Thyroid gland (tissue), 4 donors: ENCODE measurements around the gene PPP2R2C. TPM values are rescaled to one million over a fixed set of nuclear protein-coding genes. Genes with fewer than 3 reads are reported as not detected.

Source experiments
- DNase-seq, 2 donors: peaks; one replicate each; pipeline ENCODE4 v3.0.0-alpha.2; 2019
- H3K27ac ChIP-seq, 3 donors: fragments of 200-600 bp; sonication (generic); 1 replicate in 2 of 3; 2 replicates in 1 of 3; pipeline ENCODE4 v1.5.1; 2016 to 2019; ENCODE audit warnings: mild to moderate bottlenecking in 1 of 3, moderate library complexity in 1 of 3
- H3K27me3 ChIP-seq: fragments of 200-600 bp; sonication (generic); one replicate; pipeline ENCODE4 v1.5.1; 2019
- H3K36me3 ChIP-seq, 2 donors: fragments of 200-600 bp; sonication (generic); one replicate each; pipeline ENCODE4 v1.5.1; 2016 to 2019
- H3K4me1 ChIP-seq, 2 donors: fragments of 200-600 bp; sonication (generic); one replicate each; pipeline ENCODE4 v1.5.1; 2017 to 2019
- H3K4me3 ChIP-seq, 3 donors: fragments of 200-600 bp; sonication (generic); replicated peaks in 1 of 3; 1 replicate in 2 of 3; 2 replicates in 1 of 3; pipeline ENCODE4 v1.5.1; 2016; ENCODE audit warnings: mild to moderate bottlenecking in 1 of 3
- H3K9me3 ChIP-seq: fragments of 200-600 bp; sonication (generic); one replicate; pipeline ENCODE4 v1.5.1; 2017
- CTCF ChIP-seq, 6 experiments: fragments of 200-600 bp in 3 of 6; fragments of 450-650 bp in 3 of 6; sonication (generic) in 3 of 6; IDR thresholded peaks; one replicate each; pipeline ENCODE4 v1.5.1; 2016 to 2019; ENCODE audit warnings: antibody characterized with exemption in 6 of 6, mild to moderate bottlenecking in 2 of 6, inconsistent platforms in 1 of 6, moderate library complexity in 1 of 6
- POLR2A ChIP-seq, 2 donors: fragments of 450-650 bp; IDR thresholded peaks; one replicate each; pipeline ENCODE4 v1.6.1; 2017; ENCODE audit warnings: antibody characterized with exemption in 2 of 2, mild to moderate bottlenecking in 2 of 2, moderate library complexity in 1 of 2
- WGBS, 2 donors: methylation state at CpG; one replicate each; pipeline ENCODE4 v1.1.5; 2017; 5-methylcytosine and 5-hydroxymethylcytosine counted together
- intact Hi-C: fragments of 100-400 bp; cut with DNase I; formaldehyde crosslinking; loops from one replicate; pipeline ENCODE4 v1.15.1; 2023
- total RNA-seq, 4 donors: library from RNA; depleted of rRNA; stranded (reverse); fragments of >200 nt; gene quantifications; one replicate each; pipeline ENCODE4 v1.2.3, GENCODE V29; 2016

PPP2R2C gene
- total RNA-seq, 4 donors from 2014 or later: 0.15 to 1.5 (median 0.33) TPM; not detected in 1

GRCh38 chr4:6386091-6386490 is 86.3 kb downstream of the PPP2R2C start:
- TF ChIP-seq POLR2A (IDR thresholded peaks at IDR 0.05) (no peak), CTCF (IDR thresholded peaks at IDR 0.05) (no peak)
- intact Hi-C loops: no loop called here
- no peak overlapping the region for H3K4me3 ChIP-seq

DNA sequence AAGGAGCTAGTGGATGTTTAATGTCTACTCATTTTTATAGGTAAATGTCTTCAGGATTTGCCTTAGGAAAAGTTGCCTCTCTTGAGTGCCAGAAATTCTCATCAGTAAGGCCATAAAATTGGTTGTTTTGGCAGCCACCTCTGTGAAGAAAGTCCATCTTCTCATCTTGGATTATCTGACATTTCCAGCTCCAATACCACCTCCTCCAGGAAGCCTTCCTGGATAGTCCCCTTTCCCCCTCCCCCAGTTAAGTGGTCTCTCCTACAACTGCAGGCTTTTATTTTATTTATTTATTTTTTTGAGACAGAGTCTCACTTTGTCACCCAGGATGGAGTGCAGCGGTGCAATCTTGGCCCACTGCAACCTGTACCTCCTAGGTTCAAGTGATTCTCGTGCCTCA is 87.1 kb downstream of the PPP2R2C start:
- DNase-seq: no peak
- intact Hi-C loops: no loop called here
- 93% methylated on average over 2 of the region's 2 CpGs for WGBS, 2 donors

More at GRCh38 chr4:6386091-6386490, 86.3 kb downstream of the PPP2R2C start:
- Histone ChIP-seq H3K9me3 (no peaks in the 10 kb centered on the region), H3K27ac (no peak overlapping the region), H3K36me3 (no peaks in the 10 kb centered on the region), H3K27me3 (no peaks in the 10 kb centered on the region), H3K4me1 (no peaks in the 10 kb centered on the region)
- WGBS, 2 donors: 68 to 79% methylated on average over 7 of the region's 7 CpGs
- DNase-seq: no peak

GRCh38 chr4:6384541-6384940 is 87.9 kb downstream of the PPP2R2C start:
- 64 to 94% methylated on average over 3 of the region's 3 CpGs for WGBS, 2 donors
- H3K27me3 ChIP-seq: no peaks in the 10 kb centered on the region

More for the DNA sequence above, 87.1 kb downstream of the PPP2R2C start:
- TF ChIP-seq POLR2A (IDR thresholded peaks at IDR 0.05) (no peak), CTCF (IDR thresholded peaks at IDR 0.05) (no peak)
- Histone ChIP-seq H3K36me3 (no peaks in the 10 kb centered on the region), H3K27me3 (no peaks in the 10 kb centered on the region), H3K4me1 (no peaks in the 10 kb centered on the region), H3K9me3 (no peaks in the 10 kb centered on the region), H3K4me3 (no peak overlapping the region), H3K27ac (no peak overlapping the region)

DNA sequence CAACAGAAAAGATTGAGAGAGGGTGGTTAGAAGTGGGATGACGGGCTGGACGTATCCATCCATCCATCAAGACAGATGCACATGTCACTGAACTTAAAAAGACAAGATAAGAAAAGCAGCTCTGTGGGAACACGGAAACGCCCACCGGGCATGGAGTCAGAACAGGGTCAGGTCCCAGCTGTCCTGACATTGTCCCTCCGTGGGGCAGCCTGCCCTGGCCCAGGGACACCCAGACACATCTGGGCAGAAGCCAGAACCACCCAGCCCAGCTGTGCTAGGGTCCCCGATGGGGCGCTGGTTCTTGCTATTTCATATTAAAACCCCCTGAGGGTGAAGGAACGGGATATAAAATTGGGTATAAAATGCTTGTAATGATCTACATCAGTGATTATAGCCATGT is 88.5 kb downstream of the PPP2R2C start:
- WGBS, 2 donors: 83 to 84% methylated on average over 9 of the region's 9 CpGs
- H3K9me3 ChIP-seq: no peaks in the 10 kb centered on the region
- H3K27me3 ChIP-seq: no peaks in the 10 kb centered on the region
- H3K36me3 ChIP-seq: no peaks in the 10 kb centered on the region
- TF ChIP-seq POLR2A (IDR thresholded peaks at IDR 0.05): no peak
- TF ChIP-seq CTCF (IDR thresholded peaks at IDR 0.05): no peak
- intact Hi-C loops: no loop called here
- no peaks in the 10 kb centered on the region for H3K4me1 ChIP-seq
- H3K27ac ChIP-seq: no peak overlapping the region
- DNase-seq: no peak
- no peak overlapping the region for H3K4me3 ChIP-seq

More at GRCh38 chr4:6384541-6384940, 87.9 kb downstream of the PPP2R2C start:
- TF ChIP-seq CTCF (IDR thresholded peaks at IDR 0.05) (no peak), POLR2A (IDR thresholded peaks at IDR 0.05) (no peak)
- intact Hi-C loops: no loop called here
- DNase-seq: no peak
- Histone ChIP-seq H3K4me3 (no peak overlapping the region), H3K27ac (no peak overlapping the region), H3K36me3 (no peaks in the 10 kb centered on the region), H3K9me3 (no peaks in the 10 kb centered on the region), H3K4me1 (no peaks in the 10 kb centered on the region)

DNA sequence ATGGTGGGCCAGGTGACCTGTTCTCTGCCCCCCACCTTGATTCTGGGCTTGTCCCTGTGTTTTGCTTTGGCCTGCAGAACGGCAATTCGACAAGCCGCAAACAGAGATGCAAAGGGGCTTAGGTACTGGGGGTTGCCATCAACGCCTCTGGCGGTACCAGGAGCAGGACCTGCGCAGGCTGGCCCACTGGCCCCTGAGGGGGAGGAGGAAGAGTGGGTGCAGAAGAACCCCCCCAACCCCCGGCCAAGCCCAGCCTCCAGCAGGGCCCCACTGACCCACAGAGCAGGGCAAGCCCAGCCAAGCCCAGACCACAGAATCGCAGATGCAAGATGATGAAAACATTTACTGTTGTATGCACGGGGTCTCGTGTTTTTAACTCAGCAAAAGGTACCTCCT is 89.4 kb downstream of the PPP2R2C start:
- H3K27ac ChIP-seq: no peak overlapping the region
- H3K27me3 ChIP-seq: no peaks in the 10 kb centered on the region
- intact Hi-C loops: no loop called here
- H3K9me3 ChIP-seq: no peaks in the 10 kb centered on the region
- WGBS, 2 donors: 77 to 79% methylated on average over 10 of the region's 10 CpGs
- DNase-seq: no peak
- H3K36me3 ChIP-seq: no peaks in the 10 kb centered on the region
- H3K4me3 ChIP-seq: no peak overlapping the region
- no peaks in the 10 kb centered on the region for H3K4me1 ChIP-seq
- no peak for TF ChIP-seq CTCF (IDR thresholded peaks at IDR 0.05)
- no peak for TF ChIP-seq POLR2A (IDR thresholded peaks at IDR 0.05)
